ENCODE data around the gene CPN1. TPM values are rescaled to one million over a fixed set of nuclear protein-coding genes. Genes with fewer than 3 reads are reported as not detected.

CPN1 gene
- total RNA-seq, 1 experiment from 2014 or later = 0.12 TPM

DNA sequence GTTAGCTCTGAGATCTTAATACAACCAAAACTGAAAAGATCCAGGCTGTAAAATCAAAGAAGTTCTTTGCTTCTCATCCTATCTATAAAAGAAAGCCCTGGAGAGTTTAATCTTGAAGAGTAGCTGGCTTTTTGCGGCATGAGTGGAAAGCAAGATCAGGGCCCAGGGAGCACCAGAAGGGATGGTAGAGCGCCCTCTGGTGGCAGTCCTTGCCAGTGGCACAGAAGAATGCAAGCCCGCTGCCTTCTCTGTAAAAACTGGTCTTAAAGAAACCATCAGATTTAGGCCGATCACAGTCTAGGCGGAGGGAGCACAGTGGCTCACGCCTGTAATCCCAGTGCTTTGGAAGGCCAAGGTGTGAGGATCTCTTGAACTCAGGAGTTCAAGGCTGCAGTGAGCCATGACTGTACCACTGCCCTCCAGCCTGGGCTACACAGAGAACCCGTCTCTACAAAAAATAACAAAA lies 35.6 kb downstream of the CPN1 start:
- no peaks in the 10 kb centered on the region for H3K36me3 ChIP-seq (ENCODE audit: control insufficient read depth in 1 of 2, insufficient read depth in 2 of 2, low read length in 2 of 2)
- RAD21 ChIA-PET (ENCODE audit: low non-redundant PET in 1 of 2, low total read pairs in 2 of 2, uncharacterized antibody in 2 of 2, unreplicated experiment in 2 of 2) = interaction anchor here (0.7 to 2.1 kb wide), 14 partner anchors 36 to 424 kb away, joined by 3 to 9 read pairs (median 5); partner anchors contain the start of gene DNMBP (in 2 of the 2)
- no TSS peak for BruUV-seq (replicated peaks)
- H3K4me1 ChIP-seq (ENCODE audit: control insufficient read depth in 1 of 2, insufficient read depth in 2 of 2, low read length in 2 of 2) = peaks cover 35 to 41% of the 10 kb centered on the region in 2 experiments
- H3K4me3 ChIP-seq (replicated peaks in 1 of 2; ENCODE audit: low read depth in 1 of 2, low read length in 2 of 2) = no peak overlapping the region
- H3K27me3 ChIP-seq (ENCODE audit: insufficient read depth, low read length) = no peaks in the 10 kb centered on the region
- TF ChIP-seq CEBPB (IDR thresholded peaks at IDR 0.05; ENCODE audit: low read depth) (no peak), SIN3A (IDR thresholded peaks at IDR 0.05; ENCODE audit: low read depth) (no peak), EZH2phosphoT487 (IDR thresholded peaks at IDR 0.05; ENCODE audit: borderline replicate concordance) (no peak), EZH2 (IDR thresholded peaks at IDR 0.05) (no peak), SP1 (IDR thresholded peaks at IDR 0.05; ENCODE audit: low read depth) (no peak), EGR1 (IDR thresholded peaks at IDR 0.05; ENCODE audit: low read depth) (no peak), JUND (IDR thresholded peaks at IDR 0.05) (no peak), ZNF274 (IDR thresholded peaks at IDR 0.05; ENCODE audit: low read depth, low read length) (no peak), RAD21 (IDR thresholded peaks at IDR 0.05; ENCODE audit: low read depth) (no peak), SRF (IDR thresholded peaks at IDR 0.05; ENCODE audit: low read depth) (no peak), POLR2A (IDR thresholded peaks at IDR 0.05; ENCODE audit: borderline replicate concordance, extremely low read depth, insufficient read depth, insufficient read length) (no peak), ZFX (IDR thresholded peaks at IDR 0.05) (no peak), ELF1 (IDR thresholded peaks at IDR 0.05; ENCODE audit: borderline replicate concordance, low read depth) (no peak), YY1 (IDR thresholded peaks at IDR 0.05; ENCODE audit: extremely low read depth, insufficient replicate concordance, low read depth, low read length) (peak; percentile 63), POLR2AphosphoS5 (IDR thresholded peaks at IDR 0.05; ENCODE audit: low read depth, low read length) (peak; percentile 49; the same call in 1 of the 2 replicates)
- TF ChIP-seq, protein P1, sequence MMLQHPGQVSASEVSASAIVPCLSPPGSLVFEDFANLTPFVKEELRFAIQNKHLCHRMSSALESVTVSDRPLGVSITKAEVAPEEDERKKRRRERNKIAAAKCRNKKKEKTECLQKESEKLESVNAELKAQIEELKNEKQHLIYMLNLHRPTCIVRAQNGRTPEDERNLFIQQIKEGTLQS (IDR thresholded peaks at IDR 0.05) = no peak
- TF ChIP-seq, protein P2, sequence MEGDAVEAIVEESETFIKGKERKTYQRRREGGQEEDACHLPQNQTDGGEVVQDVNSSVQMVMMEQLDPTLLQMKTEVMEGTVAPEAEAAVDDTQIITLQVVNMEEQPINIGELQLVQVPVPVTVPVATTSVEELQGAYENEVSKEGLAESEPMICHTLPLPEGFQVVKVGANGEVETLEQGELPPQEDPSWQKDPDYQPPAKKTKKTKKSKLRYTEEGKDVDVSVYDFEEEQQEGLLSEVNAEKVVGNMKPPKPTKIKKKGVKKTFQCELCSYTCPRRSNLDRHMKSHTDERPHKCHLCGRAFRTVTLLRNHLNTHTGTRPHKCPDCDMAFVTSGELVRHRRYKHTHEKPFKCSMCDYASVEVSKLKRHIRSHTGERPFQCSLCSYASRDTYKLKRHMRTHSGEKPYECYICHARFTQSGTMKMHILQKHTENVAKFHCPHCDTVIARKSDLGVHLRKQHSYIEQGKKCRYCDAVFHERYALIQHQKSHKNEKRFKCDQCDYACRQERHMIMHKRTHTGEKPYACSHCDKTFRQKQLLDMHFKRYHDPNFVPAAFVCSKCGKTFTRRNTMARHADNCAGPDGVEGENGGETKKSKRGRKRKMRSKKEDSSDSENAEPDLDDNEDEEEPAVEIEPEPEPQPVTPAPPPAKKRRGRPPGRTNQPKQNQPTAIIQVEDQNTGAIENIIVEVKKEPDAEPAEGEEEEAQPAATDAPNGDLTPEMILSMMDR (IDR thresholded peaks at IDR 0.05 in 2 of 3, conservative IDR thresholded peaks at IDR 0.05 in 1 of 3; ENCODE audit: borderline replicate concordance in 1 of 3, insufficient read depth in 1 of 3, low read depth in 2 of 3, low read length in 2 of 3) = peak in 2 of 3 experiments; percentile 99; a peak in 4 of 6 replicates
- TF ChIP-seq, protein P3, sequence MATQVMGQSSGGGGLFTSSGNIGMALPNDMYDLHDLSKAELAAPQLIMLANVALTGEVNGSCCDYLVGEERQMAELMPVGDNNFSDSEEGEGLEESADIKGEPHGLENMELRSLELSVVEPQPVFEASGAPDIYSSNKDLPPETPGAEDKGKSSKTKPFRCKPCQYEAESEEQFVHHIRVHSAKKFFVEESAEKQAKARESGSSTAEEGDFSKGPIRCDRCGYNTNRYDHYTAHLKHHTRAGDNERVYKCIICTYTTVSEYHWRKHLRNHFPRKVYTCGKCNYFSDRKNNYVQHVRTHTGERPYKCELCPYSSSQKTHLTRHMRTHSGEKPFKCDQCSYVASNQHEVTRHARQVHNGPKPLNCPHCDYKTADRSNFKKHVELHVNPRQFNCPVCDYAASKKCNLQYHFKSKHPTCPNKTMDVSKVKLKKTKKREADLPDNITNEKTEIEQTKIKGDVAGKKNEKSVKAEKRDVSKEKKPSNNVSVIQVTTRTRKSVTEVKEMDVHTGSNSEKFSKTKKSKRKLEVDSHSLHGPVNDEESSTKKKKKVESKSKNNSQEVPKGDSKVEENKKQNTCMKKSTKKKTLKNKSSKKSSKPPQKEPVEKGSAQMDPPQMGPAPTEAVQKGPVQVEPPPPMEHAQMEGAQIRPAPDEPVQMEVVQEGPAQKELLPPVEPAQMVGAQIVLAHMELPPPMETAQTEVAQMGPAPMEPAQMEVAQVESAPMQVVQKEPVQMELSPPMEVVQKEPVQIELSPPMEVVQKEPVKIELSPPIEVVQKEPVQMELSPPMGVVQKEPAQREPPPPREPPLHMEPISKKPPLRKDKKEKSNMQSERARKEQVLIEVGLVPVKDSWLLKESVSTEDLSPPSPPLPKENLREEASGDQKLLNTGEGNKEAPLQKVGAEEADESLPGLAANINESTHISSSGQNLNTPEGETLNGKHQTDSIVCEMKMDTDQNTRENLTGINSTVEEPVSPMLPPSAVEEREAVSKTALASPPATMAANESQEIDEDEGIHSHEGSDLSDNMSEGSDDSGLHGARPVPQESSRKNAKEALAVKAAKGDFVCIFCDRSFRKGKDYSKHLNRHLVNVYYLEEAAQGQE (IDR thresholded peaks at IDR 0.05; ENCODE audit: low read depth) = no peak
- DNase-seq (ENCODE audit: low read depth, low spot score) = peak; percentile 86
- no peaks in the 10 kb centered on the region for H4K20me1 ChIP-seq (ENCODE audit: insufficient read depth)
- H2AFZ ChIP-seq (ENCODE audit: low read depth, low read length, poor library complexity, severe bottlenecking) = peak overlapping the region; percentile 84
- POLR2A ChIA-PET = interaction anchor here (0.6 to 2.9 kb wide), 10 partner anchors 9 to 616 kb away, joined by 3 to 11 read pairs (median 3); partner anchors contain the start of gene GOT1
- CTCF ChIA-PET = interaction anchor here (0.5 to 6.2 kb wide), 44 partner anchors 9 to 387 kb away, joined by 3 to 68 read pairs (median 4); partner anchors contain the start of genes CPN1, DNMBP and ENTPD7
- ATAC-seq = peak; percentile 81
- H3K4me2 ChIP-seq (ENCODE audit: low read length) = peak overlapping the region; percentile 60
- H3K27ac ChIP-seq (ENCODE audit: low read depth, low read length) = peak overlapping the region; percentile 6; the same call in 1 of the 2 replicates
- no peaks in the 10 kb centered on the region for H3K9me2 ChIP-seq (ENCODE audit: insufficient read depth)
- no peak overlapping the region for H3K9ac ChIP-seq (ENCODE audit: low read length)
- intact Hi-C loops (cut with micrococcal nuclease) = loop anchor here (1.0 to 5.0 kb wide), 4 partner anchors 79 to 200 kb away; no protein-coding TSS in a partner anchor
- no peaks in the 10 kb centered on the region for H3K9me3 ChIP-seq (ENCODE audit: control insufficient read depth in 1 of 2, insufficient read depth in 1 of 2, low read depth in 1 of 2, low read length in 2 of 2)
- no peaks in the 10 kb centered on the region for H3K79me2 ChIP-seq (ENCODE audit: insufficient read depth, low read length)
